ENCODE data around the gene HSP90B1.

HSP90B1 gene

GRCh38 chr12:103978384-103978982, 48.3 kb downstream of the HSP90B1 start:
- no peak for DNase-seq

- peak; percentile 39 for DNase-seq
Measured at GRCh38 chr12:103986829-103987228, 56.6 kb downstream of the HSP90B1 start.

- no peak for DNase-seq
Measured at GRCh38 chr12:103994235-103994634, 64.0 kb downstream of the HSP90B1 start.

- DNase-seq: no peak
Measured at GRCh38 chr12:103996595-103996994, 66.4 kb downstream of the HSP90B1 start.

- DNase-seq: no peak
Measured at GRCh38 chr12:103997286-103997900, 67.2 kb downstream of the HSP90B1 start.
